ENCODE data around the gene CDKN2B. TPM values are rescaled to one million over a fixed set of nuclear protein-coding genes. Genes with fewer than 3 reads are reported as not detected.

Gene CDKN2B
- total RNA-seq, 4 donors from 2014 or later = 37.6 to 83.2 (median 55.0) TPM

DNA sequence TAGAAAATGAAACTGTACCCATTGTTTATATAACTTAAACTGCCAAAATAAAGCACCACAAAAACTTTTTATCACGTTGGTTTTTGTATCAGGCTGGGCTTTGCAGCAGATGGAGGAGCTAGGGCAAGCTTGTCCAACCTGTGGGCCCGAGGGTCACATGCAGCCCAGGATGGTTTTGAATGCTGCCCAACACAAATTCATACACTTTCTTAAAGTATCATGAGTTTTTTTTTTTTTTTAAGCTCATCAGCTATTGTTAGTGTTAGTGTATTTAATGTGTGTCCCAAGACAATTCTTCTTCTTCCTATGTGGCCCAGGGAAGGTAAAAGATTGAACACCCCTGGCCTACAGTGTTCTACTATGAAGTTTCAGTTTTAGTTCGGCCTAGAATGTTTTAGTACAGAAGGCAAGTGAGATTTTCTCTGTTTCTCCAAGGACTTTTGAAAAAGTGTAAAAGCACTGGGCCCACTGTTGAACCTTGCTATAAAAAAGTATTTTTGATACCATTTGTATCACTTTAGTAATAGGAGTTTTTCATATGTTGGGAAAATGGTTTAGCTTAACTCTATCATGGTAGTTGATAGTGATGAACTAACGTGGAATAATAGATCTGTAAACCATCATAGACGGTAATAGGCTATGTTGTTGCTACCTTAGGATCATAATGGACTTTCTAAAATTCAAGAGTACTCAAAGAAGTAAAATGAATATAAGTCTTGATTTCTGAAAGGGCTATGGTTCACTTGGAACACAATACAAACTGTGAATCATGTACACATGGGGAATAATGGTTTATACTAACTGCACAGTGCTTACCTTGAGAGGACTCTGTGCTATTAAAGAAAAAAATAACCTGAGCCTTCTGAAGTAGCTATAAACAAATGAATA is 17.8 kb downstream of the CDKN2B start:
- DNase-seq (ENCODE audit: low spot score in 2 of 2) = no peak
- no peak overlapping the region for H3K4me3 ChIP-seq (ENCODE audit: low read depth, poor library complexity, severe bottlenecking)
- TF ChIP-seq POLR2A (IDR thresholded peaks at IDR 0.05) = no peak
- TF ChIP-seq, protein P1, sequence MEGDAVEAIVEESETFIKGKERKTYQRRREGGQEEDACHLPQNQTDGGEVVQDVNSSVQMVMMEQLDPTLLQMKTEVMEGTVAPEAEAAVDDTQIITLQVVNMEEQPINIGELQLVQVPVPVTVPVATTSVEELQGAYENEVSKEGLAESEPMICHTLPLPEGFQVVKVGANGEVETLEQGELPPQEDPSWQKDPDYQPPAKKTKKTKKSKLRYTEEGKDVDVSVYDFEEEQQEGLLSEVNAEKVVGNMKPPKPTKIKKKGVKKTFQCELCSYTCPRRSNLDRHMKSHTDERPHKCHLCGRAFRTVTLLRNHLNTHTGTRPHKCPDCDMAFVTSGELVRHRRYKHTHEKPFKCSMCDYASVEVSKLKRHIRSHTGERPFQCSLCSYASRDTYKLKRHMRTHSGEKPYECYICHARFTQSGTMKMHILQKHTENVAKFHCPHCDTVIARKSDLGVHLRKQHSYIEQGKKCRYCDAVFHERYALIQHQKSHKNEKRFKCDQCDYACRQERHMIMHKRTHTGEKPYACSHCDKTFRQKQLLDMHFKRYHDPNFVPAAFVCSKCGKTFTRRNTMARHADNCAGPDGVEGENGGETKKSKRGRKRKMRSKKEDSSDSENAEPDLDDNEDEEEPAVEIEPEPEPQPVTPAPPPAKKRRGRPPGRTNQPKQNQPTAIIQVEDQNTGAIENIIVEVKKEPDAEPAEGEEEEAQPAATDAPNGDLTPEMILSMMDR (IDR thresholded peaks at IDR 0.05) = no peak
- WGBS, 2 donors = 88 to 97% methylated on average over 5 of the region's 5 CpGs
- intact Hi-C loops (cut with DNase I; ENCODE audit: low total_unique reads) = no loop called here

DNA sequence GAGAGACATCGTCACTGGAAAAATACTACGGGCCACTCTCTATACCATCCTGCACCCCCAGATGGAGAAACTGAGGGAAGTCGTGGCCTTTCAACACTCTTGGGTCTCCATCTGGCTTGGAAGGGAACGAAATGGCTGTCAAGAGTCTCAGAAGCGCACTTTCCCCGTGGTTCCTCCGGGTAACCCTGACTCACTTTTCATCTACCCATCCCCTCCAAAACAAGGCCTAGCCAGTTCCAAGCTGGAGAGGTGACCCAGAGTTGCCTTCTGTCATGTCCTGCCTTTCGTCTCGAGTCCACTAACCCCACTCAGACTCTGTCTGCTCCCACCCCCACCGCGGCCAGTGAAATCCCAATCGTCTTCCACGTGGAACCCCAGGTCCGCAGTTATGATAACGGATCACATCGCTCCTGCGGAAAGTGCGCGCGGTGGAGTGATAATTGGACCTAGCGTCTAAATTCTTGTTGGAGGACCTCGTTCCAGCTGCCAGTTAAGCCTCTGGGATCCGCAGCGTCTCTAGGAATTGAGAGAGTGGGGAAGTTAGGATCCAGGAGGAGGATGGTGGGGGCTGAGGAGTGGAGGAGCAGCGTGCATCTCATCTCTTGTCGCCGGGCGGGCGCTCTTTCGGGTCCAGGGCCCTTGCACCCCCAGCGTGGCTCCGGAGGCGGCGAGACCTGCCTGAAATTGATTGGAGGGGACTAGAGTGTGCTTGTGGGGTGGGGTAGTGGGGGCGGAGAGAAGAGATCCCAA is 19.5 kb downstream of the CDKN2B start:
- intact Hi-C loops (cut with DNase I; ENCODE audit: low total_unique reads) = no loop called here
- no peak overlapping the region for H3K4me3 ChIP-seq (ENCODE audit: low read depth, poor library complexity, severe bottlenecking)
- 23 to 28% methylated on average over 35 of the region's 35 CpGs for WGBS, 2 donors
- TF ChIP-seq POLR2A (IDR thresholded peaks at IDR 0.05) = no peak
- TF ChIP-seq, protein P1 (IDR thresholded peaks at IDR 0.05) = no peak
- DNase-seq (ENCODE audit: low spot score in 2 of 2) = no peak

DNA sequence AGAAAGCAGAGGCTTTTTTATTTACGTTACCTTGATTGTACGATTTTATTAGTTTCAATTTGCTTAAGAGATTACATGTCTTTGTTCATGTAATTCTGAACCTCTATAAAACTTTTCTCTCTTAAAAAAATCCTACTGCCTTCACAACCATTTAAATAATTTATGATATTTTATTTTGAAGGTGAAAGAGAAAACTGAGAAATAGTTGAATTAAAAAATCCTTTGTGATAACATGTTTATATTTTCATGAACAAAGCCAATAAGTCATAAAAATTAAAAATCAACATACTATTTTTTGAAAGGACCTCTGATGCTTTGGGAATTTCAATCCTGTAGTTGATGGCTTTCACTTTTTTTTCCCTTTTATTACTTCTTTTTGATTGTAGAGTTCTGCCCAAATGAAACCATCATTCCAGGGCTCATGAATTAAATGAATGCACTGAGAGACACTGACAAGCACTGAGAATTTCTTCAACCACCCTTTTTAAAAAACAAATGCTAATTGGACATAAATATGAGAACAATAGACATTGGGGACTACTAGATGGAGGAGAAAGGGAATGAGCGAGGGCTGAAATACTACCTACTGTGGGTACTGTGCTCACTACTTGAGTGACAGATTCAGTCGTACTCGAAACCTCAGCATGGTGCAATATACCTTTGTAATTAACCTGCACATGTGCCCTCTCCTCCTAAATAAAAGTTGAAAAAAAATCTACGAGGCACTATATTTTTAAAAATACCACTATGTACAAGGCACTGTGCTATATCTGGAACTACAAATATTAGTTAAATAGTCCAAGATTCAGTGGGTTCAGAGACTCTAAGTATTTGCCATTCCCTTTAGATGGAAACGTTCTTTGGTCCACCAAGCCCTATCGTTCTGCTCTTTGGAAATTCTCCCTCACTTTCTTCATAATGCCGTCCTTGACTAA is 20.8 kb downstream of the CDKN2B start:
- 35 to 37% methylated on average over 9 of the region's 9 CpGs for WGBS, 2 donors
- intact Hi-C loops (cut with DNase I; ENCODE audit: low total_unique reads) = no loop called here
- H3K4me3 ChIP-seq (ENCODE audit: low read depth, poor library complexity, severe bottlenecking) = no peak overlapping the region
- DNase-seq (ENCODE audit: low spot score in 2 of 2) = no peak
- TF ChIP-seq, protein P1 (IDR thresholded peaks at IDR 0.05) = no peak
- TF ChIP-seq POLR2A (IDR thresholded peaks at IDR 0.05) = no peak

DNA sequence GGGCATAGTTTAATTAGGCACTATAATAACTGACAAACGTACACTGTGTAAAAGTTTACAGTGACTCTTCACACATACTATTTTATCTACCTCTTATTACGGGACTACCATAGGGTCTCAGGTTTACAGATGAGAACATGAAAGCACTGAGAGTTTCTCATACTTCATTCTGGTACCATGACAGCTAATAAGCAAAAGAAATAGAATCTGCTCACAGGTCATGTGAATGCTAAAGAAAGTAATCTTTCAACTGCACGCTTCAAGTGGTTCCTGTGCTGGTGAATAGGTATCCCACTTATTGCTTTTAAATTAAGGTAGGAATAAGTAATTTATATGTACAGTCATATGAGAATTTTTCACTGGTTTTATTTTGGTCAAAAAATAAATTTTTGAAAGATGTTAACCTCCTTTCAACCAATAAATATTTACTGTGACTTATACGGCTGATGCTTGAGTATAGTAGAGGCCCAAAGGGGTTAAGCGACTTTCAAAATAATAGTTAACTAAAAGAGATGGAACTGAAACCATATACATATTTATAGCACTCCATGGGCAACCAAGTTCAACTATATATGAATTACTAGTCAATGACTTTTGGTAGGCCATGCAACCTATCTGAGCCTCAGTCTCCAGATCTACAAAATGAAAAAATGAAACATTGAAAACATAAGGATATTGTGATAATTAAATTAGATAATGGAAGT is 23.0 kb downstream of the CDKN2B start:
- WGBS, 2 donors = 82 to 83% methylated on average over 5 of the region's 5 CpGs
- TF ChIP-seq POLR2A (IDR thresholded peaks at IDR 0.05) = no peak
- TF ChIP-seq, protein P1 (IDR thresholded peaks at IDR 0.05) = no peak
- no peak overlapping the region for H3K4me3 ChIP-seq (ENCODE audit: low read depth, poor library complexity, severe bottlenecking)
- DNase-seq (ENCODE audit: low spot score in 2 of 2) = no peak
- intact Hi-C loops (cut with DNase I; ENCODE audit: low total_unique reads) = no loop called here

DNA sequence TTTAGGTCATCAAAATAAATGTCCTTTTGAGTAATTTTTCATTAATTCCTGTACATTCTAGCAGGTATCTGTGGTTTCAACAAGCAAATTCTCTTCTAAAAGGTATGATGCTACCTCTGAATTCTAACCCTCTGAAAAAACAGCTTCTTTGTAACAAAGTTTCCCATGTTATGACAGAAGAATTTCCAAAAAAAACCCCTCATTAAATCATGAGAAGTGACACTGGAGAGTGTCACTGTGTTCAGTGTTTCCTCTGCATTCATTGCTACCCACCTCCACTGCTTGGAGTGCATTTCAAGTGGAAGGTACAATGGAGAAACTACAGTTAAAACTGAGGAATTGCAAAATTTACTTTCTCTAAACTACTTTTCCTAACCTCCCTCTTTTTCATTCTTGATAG is 25.0 kb downstream of the CDKN2B start:
- intact Hi-C loops (cut with DNase I; ENCODE audit: low total_unique reads) = no loop called here
- DNase-seq (ENCODE audit: low spot score in 2 of 2) = no peak
- no peak overlapping the region for H3K4me3 ChIP-seq (ENCODE audit: low read depth, poor library complexity, severe bottlenecking)
- TF ChIP-seq, protein P1 (IDR thresholded peaks at IDR 0.05) = no peak
- TF ChIP-seq POLR2A (IDR thresholded peaks at IDR 0.05) = no peak
